GM21447 (cell line): Measurements from ENCODE around the gene DTNB.

ENCODE experiments used
- ATAC-seq: cut with Tn5 transposase; IDR thresholded peaks from one replicate; pipeline ENCODE4 v1.9.1; 2021; ENCODE audit not compliant: unreplicated experiment

The DTNB gene

GRCh38 chr2:25332571-25332970 lies 340.8 kb downstream of the DTNB start:
- no peak for ATAC-seq

DNA sequence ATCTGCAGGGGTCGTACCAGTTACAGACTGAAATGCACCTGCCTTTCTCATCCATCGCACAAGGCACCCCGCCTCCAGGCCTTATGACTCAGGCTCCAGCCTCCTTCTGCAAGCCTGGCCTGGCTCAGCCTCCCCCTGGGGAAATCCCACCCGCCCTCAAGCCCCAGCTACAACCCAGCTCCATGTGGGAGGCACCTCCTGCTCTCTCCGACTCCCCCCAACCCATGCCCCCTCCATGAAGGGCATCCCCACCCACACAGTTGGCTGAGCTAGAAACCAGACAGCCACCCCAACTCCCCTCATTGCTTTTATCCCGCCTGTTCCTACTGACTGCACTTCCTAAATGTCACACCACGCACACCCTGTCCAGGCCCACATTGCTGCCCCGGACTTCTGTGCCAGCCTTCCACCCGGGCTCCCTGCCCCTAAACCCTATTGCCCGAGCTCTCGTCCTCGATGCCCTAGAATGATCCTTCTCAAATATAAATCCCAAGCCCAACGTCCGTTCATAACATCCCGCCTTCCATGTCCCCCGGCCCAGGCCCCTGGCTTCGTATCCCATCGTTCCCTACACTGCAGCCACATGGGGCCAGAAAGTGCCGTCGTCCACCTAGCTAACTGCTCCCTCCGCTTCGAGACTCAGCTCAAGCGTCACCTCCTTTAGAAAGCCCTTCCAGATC lies 341.6 kb downstream of the DTNB start:
- no peak for ATAC-seq

- ATAC-seq = no peak
Observed at GRCh38 chr2:25330937-25331336, 342.4 kb downstream of the DTNB start.

GRCh38 chr2:25330273-25330672 lies 343.1 kb downstream of the DTNB start:
- no peak for ATAC-seq

DNA sequence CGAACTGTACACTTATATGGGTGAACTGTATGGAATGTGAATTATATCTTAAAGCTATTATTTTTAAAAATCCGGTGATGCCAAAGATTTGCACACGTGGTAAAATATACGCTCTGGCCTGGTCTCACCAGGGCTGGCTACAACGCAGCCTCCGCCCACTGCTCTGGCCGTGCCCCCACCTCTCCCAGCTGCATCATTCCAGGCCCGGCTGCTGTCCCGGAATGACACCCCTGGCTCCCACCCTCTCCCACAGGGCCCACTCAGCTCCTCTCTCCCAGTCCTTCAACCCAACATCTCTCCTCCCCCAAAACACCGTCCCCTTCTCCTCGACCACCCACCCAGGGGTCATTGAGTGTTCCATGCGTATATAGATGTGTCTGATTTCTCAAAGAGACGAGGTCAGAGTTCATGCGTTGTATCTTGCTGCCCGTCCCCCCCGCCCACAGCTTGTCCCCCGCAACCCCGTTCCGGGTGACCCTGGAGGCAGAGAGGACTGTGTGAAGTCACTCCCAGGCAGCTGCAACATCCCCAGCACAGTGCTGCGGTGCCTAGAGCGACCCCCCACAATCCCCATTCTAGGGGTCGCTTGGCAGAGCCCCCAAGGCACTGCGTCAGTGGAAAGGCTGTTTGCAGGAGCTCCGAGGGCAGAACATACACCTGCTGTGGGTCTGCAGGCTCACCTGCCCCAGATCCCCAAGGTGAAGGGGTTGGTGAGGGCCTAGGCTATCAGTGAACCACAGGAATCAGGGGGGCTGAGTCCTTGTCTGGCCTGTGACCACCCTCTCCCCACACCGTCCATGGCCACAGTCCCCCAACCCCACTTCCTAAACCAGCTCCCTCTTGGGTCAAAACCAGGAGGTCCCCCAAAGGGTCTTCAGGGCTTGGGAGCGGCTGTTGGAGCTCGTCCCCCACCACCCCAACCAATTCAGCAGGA lies 345.0 kb downstream of the DTNB start:
- no peak for ATAC-seq
